Dedifferentiated amniotic fluid mesenchymal stem cell (primary cell): ENCODE measurements around the gene TAAR2.
"Not testable (repeated sequence)": the region's sequence is repeated elsewhere in the genome, so short reads cannot be mapped to it uniquely, and the experiment has no call there.

ENCODE experiments used
- DNase-seq: peaks from one replicate; pipeline ENCODE4 v3.0.0-alpha.2; 2016; ENCODE audit errors: extremely low spot score

The TAAR2 gene

DNA sequence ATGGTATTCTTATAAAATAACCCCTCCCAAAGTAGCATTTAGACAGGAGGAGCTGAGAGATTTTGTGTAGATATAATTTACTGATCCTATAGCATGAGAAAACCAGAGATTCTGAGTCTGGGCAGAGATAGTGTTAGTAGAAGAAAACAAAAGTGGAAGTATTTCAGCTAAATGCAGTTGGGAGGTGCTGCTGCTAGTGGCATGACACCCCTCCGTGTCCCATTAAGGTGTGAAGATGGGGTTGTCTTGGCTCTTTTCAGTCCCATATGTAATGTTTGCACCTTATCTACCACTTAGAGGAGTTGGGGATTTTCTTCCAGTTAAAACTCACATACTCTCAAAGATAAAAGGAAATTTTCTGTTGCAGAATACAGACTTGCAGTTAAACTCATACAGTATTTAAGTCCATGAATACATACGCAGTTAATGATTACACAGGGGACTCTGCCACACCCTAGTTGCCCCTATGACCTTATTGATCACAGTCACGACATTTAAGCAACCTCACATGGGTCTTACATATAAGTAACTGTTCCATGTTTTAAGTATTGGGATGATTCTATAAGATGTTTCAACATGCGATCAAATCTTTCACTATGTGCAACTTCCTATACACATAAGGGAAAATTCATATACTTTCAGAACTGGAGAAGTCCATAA lies 11.5 kb downstream of the TAAR2 start:
- no peak for DNase-seq

DNA sequence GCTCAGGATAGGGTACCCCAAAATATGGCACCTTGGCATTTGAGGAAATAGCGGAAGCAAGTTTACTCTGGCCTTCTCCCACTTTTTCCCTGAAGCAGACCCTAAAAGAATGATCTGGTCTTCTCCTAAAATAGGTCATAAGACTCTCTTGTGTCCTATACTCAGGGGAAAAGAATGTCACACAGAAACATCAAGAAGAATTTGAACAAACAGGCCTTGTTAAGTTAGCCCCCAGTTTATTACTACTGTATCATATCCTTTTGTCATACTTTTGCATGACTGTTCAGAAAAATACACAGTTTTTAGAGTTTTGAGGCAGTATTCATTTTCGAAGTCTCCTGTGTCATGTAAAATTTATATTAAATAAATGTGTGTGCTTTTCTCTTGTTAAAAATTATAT lies 12.5 kb downstream of the TAAR2 start:
- DNase-seq = no peak

DNA sequence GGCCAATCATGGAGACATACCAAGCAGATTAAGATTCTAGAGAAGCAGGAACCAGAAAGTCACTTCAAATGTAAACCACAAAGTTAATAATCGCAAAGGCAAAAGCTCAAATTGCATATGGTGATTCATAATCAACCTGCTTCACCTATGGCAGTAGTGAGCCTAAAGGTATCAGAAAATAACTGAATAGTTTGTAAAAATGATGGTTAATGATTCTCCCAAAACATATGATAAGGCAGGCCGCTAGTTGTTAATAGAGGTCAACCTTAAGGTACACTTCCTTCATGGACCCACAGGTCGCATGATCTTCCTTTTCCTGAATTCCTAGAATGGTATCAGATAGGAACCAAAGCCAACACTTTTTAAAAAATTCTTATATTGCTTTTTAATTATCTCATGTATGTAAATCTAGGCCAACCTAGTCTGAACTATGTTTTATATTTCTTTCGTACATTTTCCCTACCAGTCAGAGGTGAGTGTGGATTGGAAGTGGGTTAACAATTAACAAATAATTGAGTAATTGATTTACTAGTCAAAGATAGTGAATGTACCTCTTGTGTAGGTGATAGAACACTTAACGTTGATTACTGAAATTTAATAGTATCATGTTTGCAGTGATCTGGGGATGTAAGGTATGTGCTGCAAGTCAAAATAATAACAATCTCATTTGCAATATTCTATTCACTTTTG lies 16.4 kb downstream of the TAAR2 start:
- no peak for DNase-seq

DNA sequence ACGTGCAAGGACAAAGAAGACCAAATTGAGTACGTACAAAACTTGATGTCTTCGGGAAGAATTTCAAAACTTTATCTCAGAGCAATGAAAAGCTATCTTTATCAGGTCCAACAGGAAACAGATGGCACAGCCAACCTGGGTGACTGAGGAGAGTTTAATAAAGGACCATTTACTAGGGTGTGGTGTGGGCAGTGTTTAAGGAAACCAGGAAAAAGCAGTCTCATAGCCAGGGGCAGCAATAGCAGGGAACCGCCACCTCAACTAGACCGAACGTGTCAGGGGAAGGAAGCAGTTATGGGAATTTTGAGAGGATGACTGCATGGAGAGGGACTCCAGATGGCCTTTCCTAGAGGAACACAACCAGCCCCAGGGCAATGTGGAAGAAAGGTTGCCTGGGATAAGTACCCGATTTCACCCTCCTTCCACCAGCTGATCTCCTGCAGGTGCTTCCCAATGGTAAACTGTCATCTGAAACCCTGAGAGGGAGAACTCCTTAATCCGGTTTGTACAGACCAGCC lies 19.4 kb downstream of the TAAR2 start:
- no peak for DNase-seq

DNA sequence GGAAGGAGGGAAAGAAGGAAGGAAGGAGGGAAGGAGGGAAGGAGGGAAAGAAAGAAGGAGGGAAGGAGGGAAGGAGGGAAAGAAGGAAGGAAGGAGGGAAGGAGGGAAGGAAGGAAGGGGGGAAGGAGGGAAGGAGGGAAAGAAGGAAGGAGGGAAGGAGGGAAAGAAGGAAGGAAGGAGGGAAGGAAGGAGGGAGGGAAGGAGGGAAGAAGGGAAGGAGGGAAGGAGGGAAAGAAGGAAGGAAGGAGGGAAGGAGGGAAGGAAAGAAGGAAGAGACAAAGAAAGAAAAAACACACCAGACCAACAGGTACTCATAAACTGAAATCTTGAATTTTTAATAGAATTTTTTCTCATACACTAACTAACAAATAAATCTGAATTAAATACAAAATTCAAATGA lies 23.2 kb downstream of the TAAR2 start:
- not testable (repeated sequence) for DNase-seq

DNA sequence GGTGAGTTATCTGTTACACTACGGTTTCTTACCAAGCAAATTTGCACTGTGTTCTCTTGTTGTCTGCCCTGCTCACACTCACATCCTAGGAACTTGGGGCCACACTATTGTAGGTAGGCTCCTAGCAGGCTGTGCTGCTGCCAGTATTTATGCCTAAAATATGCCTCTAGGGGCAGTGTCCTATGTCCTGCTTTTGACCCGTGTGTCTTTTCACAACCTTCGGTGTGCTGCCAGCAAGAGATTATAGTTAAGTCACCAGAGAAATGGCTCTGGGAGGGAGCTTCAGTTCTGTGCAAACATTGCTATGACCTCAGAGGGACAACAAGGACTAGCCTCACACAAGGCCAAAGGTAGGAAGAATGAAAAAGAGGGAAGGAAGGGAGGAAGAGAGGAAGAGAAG lies 25.6 kb downstream of the TAAR2 start:
- DNase-seq = no peak

DNA sequence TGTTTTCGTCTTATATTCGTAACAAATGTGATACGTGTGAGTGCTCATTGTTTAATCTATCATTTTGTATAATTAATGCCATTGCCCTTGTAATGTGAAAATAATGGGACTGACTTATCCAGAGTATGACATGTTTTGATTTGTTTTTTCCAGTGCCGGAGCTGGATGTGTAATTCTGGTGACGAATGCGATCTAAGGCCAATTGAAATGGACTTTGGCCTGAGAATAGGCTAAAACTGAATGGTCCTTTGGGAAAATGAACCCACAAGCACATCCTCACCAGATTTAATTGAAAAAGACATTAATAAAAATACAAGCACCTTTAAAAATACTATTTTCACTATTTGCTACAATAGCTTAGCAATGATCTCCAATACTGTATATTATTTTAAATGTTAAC lies 27.9 kb downstream of the TAAR2 start:
- DNase-seq = no peak

DNA sequence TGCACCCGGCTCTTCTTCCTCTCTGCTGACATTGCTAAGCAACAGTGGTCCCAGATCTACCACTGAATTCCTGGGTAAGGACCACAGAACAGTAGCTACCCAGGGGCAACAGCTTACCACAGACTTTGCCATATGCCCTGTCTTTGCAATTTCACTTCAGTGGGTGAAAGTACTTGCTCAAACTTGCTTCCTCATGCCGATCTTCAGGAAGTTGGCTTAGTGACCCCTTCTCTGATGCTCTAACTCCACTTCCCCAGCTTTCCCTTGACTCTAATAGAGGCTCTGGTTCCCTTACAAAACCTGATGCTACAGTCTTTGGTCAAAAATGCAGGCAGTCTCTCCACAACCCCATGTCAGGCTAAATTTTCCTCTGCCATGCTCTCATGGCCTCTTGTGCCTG lies 31.2 kb downstream of the TAAR2 start:
- no peak for DNase-seq

DNA sequence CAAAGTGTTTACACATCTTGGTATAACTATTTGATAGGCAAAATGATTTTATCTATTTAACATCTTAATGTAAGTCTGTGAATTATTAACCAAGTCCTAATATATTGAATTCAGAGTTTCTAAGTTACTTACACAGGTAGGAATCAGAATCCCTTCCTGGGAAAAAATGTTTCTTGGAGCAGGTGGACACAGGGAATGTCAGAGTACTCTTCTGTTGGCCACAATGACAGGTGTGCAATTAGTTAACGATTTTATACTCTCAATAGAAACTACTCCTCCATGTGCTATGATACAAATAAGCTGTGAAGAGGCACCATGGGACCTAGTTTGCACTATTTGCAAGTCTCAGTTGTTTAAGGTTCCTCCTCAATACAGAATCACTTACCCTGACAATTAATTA lies 33.7 kb downstream of the TAAR2 start:
- DNase-seq = no peak

DNA sequence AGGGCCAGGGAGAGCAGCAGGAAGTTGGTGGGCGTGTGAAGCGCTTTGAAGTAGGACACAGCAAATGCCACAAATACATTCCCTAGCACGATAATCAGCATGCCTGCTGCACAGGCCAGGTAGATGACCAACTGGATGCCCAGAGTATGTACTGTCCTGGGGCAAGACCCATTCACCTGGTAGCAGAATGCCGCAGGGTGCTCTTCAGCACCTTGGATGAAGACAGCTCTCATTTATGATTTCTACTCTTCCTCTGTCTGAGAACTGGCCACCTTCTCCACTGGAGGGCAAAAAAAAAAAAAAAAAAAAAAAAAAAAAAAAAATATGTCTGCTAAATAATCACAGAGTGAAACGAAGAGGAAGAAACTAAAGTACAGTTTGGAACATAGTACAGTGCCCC lies 34.6 kb downstream of the TAAR2 start, which contains the start of gene TAAR5:
TAAR5 (minus strand) TSS at position 288 of the 400 bp plus-strand sequence; CDS start at position 233, 55 bp downstream.
- DNase-seq = no peak

DNA sequence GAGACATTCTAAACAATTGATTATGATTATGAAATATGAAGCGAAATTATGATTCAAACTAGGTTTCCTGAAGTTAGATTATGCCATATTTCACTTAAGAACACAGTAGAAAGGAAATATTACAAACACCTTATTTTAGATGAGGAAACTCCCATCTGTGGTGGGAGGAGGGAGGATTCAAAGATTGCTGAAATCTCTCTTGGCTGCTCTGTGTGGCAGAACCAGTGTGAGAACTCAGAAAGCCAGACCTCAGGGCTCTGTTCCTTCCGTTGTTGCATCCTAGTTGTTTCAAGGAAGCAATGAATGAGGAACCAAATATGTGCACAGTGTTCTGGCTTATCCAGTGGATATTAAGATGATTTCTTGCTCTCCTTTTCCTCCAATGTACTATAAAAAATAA lies 36.7 kb downstream of the TAAR2 start:
- no peak for DNase-seq

DNA sequence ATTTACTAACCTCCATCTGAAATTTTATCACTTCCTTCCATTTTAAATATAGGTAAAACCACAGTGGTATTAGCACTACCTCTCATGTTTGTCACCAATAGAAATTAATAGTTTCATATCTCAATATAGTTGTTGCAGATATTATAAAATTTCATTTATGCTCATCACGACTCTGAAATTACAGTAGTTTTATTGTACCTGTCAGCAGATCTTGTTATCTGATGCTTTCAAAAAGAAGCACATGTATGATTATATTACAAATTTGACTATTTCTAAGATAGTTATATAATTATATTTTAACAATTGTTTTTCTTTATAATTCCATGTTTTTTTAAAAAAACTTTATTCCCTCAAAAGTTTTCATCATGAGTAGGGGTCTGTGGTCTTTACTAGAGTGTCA lies 39.4 kb downstream of the TAAR2 start:
- DNase-seq = no peak

DNA sequence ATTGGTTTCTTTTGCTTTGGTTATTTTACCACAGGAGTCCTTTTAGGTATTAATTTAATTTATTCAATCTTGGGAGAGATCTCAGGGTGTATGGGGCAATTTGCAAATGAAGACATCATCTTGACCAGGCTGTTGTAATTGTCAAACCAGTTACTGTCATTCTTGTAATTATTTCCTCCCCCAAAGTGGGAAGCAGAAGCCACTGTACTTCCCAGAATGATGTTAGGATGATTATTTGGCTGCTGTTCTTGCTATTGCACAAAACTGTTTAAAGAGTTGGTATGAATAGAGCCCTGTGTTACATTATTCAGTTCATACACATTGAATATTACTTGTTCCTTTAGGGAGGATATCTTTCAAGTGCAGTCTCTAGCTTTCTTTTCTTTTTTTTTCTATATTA lies 52.3 kb downstream of the TAAR2 start:
- DNase-seq = no peak

DNA sequence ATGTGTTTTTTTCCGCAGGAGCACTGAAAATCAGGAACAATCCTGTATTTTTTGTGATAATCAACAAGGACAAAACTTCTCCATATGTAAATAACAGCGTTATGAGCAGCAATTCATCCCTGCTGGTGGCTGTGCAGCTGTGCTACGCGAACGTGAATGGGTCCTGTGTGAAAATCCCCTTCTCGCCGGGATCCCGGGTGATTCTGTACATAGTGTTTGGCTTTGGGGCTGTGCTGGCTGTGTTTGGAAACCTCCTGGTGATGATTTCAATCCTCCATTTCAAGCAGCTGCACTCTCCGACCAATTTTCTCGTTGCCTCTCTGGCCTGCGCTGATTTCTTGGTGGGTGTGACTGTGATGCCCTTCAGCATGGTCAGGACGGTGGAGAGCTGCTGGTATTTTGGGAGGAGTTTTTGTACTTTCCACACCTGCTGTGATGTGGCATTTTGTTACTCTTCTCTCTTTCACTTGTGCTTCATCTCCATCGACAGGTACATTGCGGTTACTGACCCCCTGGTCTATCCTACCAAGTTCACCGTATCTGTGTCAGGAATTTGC lies 53.8 kb downstream of the TAAR2 start, which contains the start of gene TAAR6:
TAAR6 (plus strand) TSS at position 102 of the 557 bp plus-strand sequence; CDS start at position 102, 0 bp downstream.
- no peak for DNase-seq

DNA sequence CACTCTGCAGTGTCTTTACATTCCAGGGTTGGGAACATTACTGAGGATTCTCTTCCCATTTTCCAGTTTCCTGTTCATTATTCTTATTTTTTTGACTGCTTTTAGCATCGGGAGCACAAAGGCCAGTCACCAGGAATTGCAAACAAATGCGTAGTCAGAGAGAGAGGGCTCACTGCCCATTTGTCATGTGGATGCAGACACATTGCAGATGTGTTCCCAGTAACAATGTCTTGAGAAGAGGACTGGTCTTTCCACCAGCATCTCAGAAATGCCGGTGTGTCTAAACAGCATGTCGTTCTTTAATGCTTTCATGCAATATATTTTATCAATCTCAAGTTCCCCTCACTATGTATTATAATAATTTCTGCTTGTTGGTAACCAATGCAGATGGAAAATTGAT lies 54.9 kb downstream of the TAAR2 start:
- no peak for DNase-seq

DNA sequence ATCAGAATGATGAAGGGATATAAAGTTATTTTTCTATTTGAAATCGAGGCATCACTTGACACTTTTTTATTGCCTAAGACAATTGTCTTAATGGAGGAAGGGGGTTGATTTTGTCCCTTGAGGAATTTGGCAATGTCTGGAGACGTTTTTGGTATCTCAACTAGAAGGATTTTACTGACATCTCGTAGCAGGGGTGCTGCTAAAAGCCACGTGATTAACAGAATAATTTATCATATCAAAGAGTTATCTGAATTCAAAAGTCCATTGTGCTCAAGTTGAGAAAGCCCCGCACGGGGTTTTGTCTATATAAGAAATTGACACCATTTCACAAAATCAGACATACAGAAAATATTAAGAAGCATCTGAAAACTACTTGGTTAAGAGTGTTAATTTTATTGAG lies 55.5 kb downstream of the TAAR2 start:
- no peak for DNase-seq

DNA sequence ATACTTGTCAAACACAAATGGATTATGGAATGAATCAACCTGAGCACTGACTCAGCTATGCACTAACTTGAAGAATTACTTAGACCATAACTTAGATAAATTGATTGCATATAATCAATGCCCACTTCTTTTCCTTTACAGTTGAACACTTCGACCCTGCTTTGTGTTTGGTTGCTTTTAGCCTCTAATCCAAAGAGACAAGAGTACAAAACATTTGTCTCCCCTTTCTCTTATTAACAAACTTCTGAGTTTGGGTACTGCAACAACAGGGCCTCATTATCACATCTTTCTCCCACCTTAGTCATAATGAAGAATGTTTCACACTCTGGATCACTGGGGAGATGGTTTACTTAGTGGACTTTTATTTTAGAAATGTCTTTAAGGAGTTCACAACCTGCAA lies 56.5 kb downstream of the TAAR2 start:
- no peak for DNase-seq
